ENCODE measurements around the gene TRIM2. TPM values are rescaled to one million over a fixed set of nuclear protein-coding genes. Genes with fewer than 3 reads are reported as not detected.

Gene TRIM2
- total and polyA plus RNA-seq, 2 experiments from 2014 or later = 22.0 to 61.5 TPM

- no peak overlapping the region for H3K4me3 ChIP-seq
- no peaks in the 10 kb centered on the region for H3K36me3 ChIP-seq (ENCODE audit: insufficient read depth)
- no peaks in the 10 kb centered on the region for H3K79me2 ChIP-seq (replicated peaks; ENCODE audit: insufficient read depth)
- Mint-ChIP-seq H3K36me3 (ENCODE audit: low read depth) (no peaks in the 10 kb centered on the region), H3K27me3 (ENCODE audit: insufficient read depth, low read depth, poor library complexity) (peaks cover 3% of the 10 kb centered on the region), H3K4me3 (no peak overlapping the region), H3K4me1 (peaks cover 12% of the 10 kb centered on the region), H3K27ac (no peak overlapping the region), H3K9me3 (peaks cover 2% of the 10 kb centered on the region; the same call in 1 of the 3 replicates)
- H3K27ac ChIP-seq (ENCODE audit: low read depth) = no peak overlapping the region
- H3K9me2 ChIP-seq (ENCODE audit: insufficient read depth) = peaks cover 3% of the 10 kb centered on the region; the same call in 1 of the 2 replicates
- H3K4me2 ChIP-seq = no peak overlapping the region
- no peaks in the 10 kb centered on the region for H4K20me1 ChIP-seq (replicated peaks; ENCODE audit: insufficient read depth)
- DNase-seq (ENCODE audit: low spot score) (no peak), ATAC-seq (no peak)
- no peaks in the 10 kb centered on the region for H3F3A ChIP-seq (replicated peaks; ENCODE audit: low read depth)
- TF ChIP-seq STAT1 (IDR thresholded peaks at IDR 0.05; ENCODE audit: unreplicated experiment) (no peak), ETS1 (IDR thresholded peaks at IDR 0.05) (no peak), EZH2 (IDR thresholded peaks at IDR 0.05; ENCODE audit: low read depth, unreplicated experiment) (no peak), ZNF114 (CRISPR knock-in tag; IDR thresholded peaks at IDR 0.05) (no peak), ZNF462 (CRISPR knock-in tag; IDR thresholded peaks at IDR 0.05) (no peak), ZNF331 (CRISPR knock-in tag; IDR thresholded peaks at IDR 0.05; ENCODE audit: low read depth) (no peak), EZH2phosphoT487 (IDR thresholded peaks at IDR 0.05; ENCODE audit: unreplicated experiment) (no peak), NANOG (IDR thresholded peaks at IDR 0.05; ENCODE audit: borderline replicate concordance) (no peak), POLR2AphosphoS5 (IDR thresholded peaks at IDR 0.05; ENCODE audit: low read depth) (no peak), REST (IDR thresholded peaks at IDR 0.05; ENCODE audit: unreplicated experiment) (no peak), CTCF (conservative IDR thresholded peaks at IDR 0.05; ENCODE audit: low read depth in 2 of 2) (no peak), CREB1 (CRISPR knock-in tag; IDR thresholded peaks at IDR 0.05; ENCODE audit: low read depth) (no peak)
- H3K27me3 ChIP-seq (ENCODE audit: insufficient read depth) = peaks cover 21% of the 10 kb centered on the region
- no peak overlapping the region for H2AFZ ChIP-seq
- H3K4me1 ChIP-seq (ENCODE audit: insufficient read depth) = peaks cover 8% of the 10 kb centered on the region; the same call in 1 of the 2 replicates
These were observed 42.8 kb upstream of the TRIM2 start for GRCh38 chr4:153161226-153161963.
